ENCODE measurements around the gene GALT.
A peak's percentile ranks its signal among the peaks of the same experiment; 100 is the strongest.

The GALT gene

DNA sequence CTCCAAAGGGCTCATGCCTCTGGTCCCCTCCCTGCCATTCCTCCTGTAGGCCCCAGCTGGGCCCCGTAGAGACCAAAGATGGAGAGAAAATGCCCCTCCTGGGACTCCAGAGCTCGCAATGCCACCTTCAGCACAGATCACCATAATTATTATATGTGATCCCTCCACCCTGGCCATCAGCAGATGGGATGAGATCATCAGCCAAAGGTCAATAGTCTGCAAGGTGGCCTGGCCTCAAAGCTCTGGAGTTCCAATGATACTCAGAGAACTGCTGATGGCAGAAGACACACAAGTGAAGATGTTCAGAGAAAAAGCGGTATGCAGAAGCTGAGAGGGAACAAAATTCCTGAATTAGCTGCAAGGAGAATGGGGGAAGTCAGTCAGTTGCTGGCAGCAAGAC lies 39.6 kb upstream of the GALT start:
- H3K4me3 ChIP-seq (ENCODE audit: low read depth, low read length): no peak overlapping the region
- TF ChIP-seq, protein P1, sequence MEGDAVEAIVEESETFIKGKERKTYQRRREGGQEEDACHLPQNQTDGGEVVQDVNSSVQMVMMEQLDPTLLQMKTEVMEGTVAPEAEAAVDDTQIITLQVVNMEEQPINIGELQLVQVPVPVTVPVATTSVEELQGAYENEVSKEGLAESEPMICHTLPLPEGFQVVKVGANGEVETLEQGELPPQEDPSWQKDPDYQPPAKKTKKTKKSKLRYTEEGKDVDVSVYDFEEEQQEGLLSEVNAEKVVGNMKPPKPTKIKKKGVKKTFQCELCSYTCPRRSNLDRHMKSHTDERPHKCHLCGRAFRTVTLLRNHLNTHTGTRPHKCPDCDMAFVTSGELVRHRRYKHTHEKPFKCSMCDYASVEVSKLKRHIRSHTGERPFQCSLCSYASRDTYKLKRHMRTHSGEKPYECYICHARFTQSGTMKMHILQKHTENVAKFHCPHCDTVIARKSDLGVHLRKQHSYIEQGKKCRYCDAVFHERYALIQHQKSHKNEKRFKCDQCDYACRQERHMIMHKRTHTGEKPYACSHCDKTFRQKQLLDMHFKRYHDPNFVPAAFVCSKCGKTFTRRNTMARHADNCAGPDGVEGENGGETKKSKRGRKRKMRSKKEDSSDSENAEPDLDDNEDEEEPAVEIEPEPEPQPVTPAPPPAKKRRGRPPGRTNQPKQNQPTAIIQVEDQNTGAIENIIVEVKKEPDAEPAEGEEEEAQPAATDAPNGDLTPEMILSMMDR (IDR thresholded peaks at IDR 0.05; ENCODE audit: control insufficient read depth, extremely low read depth, insufficient read depth): no peak
- no peak for DNase-seq (ENCODE audit: low read depth)

GRCh38 chr9:34607331-34607730 lies 39.1 kb upstream of the GALT start:
- DNase-seq (ENCODE audit: low read depth): no peak
- TF ChIP-seq, protein P1 (IDR thresholded peaks at IDR 0.05; ENCODE audit: control insufficient read depth, extremely low read depth, insufficient read depth): no peak
- H3K4me3 ChIP-seq (ENCODE audit: low read depth, low read length): no peak overlapping the region

GRCh38 chr9:34610434-34611206 lies 35.9 kb upstream of the GALT start:
- peak overlapping the region; percentile 97 for H3K4me3 ChIP-seq (ENCODE audit: low read depth, low read length)

GRCh38 chr9:34611251-34611810 lies 35.1 kb upstream of the GALT start:
- no peak for DNase-seq (ENCODE audit: low read depth)
- TF ChIP-seq, protein P1 (IDR thresholded peaks at IDR 0.05; ENCODE audit: control insufficient read depth, extremely low read depth, insufficient read depth): 0 out of 2 replicates have a peak, but pooled peaks have one; percentile 8
- H3K4me3 ChIP-seq (ENCODE audit: low read depth, low read length): peak overlapping the region; percentile 97

More at GRCh38 chr9:34610434-34611206, 35.9 kb upstream of the GALT start:
- DNase-seq (ENCODE audit: low read depth): no peak
- TF ChIP-seq, protein P1 (IDR thresholded peaks at IDR 0.05; ENCODE audit: control insufficient read depth, extremely low read depth, insufficient read depth): no peak

DNA sequence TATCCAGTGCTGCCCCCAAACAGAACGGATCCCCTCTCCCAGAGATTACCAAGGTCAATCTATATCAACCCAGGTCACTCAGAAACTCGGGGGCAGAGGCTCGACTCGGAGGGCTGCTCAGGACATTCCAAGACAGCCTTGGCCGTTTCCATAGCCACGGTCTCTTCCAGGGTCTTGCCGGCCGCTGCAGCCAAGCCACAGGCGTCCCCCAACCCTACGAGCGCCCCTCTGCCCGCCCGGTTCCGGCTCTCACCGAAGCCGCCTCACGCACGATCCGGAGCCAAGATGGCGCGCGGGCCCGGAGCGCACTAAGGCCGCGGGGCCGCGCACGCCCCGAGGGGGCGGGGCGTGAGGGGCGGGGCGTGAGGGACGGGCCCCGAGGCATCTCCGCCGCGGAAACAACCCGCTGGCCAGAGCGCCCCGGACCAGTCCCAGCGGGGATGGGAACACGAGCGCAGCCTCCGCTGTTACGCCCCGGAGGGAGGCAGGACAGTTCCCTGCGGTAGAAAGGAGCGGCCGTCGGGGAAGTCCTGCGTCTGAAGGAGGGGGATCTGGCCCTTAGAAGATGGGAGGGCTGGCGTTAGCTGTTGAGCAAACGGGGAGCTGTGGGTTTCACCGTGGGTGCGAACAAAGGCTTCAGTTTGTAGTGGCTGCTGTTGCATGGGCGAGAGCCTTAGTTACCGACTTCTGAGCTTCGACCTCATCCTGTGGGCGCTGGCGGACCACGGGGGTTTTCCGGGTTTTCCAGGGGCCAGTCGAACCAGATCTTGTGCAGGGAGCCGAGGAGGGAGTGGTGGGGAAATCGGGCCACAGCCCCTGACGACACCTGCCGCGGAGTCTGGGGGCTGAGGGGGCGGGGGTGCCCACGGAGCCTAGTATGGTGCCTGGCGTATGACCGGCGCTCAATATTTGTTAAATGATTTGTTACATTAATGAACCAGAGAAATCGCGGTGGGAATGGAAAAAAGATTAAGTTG lies 34.4 kb upstream of the GALT start, which contains the start of gene RPP25L:
Gene RPP25L (minus strand): TSS at position 287 of the 977 bp plus-strand sequence. CDS start 801 bp downstream, outside the sequence.
- H3K4me3 ChIP-seq (ENCODE audit: low read depth, low read length): peak within 1 kb of the TSS; percentile 97
- TF ChIP-seq, protein P1 (IDR thresholded peaks at IDR 0.05; ENCODE audit: control insufficient read depth, extremely low read depth, insufficient read depth): no peak
- DNase-seq (ENCODE audit: low read depth): peak; percentile 35

- TF ChIP-seq, protein P1 (IDR thresholded peaks at IDR 0.05; ENCODE audit: control insufficient read depth, extremely low read depth, insufficient read depth): peak; percentile 83
- H3K4me3 ChIP-seq (ENCODE audit: low read depth, low read length): peak overlapping the region; percentile 97
- no peak for DNase-seq (ENCODE audit: low read depth)
Observed at GRCh38 chr9:34612788-34613390, 33.6 kb upstream of the GALT start.

Data from LNCaP clone FGC (cell line).